Activated CD4-positive, alpha-beta T cell treated with anti-CD3 and anti-CD28 coated beads, Interleukin-2, amount 50 U/mL, for 4 hours (primary cell): Measurements from ENCODE around the gene ZNF354C.

Experiments used
- DNase-seq, 2 experiments: peaks; one replicate each; pipeline ENCODE4 v3.0.0-alpha.2; 2020

Gene ZNF354C

DNA sequence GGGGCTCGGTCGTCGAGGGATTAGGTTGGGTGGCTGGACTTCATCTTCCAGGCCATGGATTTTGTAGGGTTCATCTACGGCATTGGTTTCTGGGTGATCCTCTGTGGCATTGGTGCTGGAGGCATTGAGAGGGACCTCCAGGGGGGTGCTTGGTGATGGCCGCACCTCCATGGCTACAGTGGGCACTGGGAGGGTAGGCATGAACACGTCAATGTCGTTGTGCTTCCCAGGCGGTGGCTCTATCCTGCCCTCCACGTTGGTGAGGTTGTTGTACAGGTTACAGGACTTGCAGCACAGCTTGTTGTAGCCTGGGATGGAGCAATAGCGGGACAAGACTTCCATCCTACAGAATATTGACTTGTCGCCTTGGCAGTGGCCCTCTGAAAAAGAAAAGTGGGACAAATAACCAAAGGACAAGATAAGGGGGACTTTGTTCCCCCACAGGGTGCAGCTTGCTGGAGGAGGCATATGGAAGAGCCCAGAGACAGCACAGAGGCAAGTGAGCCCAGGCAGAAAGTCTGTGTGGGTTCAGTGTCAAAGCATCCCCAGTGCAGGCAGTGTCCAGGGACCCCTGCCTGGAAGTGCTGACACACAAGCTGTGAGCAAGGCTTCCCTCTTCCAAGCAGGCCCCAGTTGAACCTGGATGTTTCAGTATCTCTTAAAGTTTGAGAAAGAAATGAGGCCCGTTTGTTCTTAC is 53.9 kb downstream of the ZNF354C start:
- no peak for DNase-seq

DNA sequence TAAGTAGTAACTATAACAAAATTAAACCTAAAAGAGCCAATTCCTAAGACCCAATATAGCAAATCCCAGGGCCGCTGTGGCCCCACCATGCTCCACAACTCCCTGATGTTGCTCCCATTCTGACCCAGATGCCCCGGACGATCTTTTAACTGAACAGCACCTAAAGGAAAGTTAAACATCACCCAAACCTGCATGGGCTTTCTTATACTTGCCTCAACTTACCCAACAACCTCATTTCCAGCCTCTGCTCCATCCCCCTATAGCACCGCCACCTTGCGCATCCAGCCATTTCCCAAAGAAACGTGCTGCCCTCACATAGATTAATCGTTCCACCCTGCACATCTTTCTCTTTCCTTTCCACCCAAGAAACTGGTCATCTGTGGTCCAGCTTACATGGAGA is 54.6 kb downstream of the ZNF354C start:
- no peak for DNase-seq

DNA sequence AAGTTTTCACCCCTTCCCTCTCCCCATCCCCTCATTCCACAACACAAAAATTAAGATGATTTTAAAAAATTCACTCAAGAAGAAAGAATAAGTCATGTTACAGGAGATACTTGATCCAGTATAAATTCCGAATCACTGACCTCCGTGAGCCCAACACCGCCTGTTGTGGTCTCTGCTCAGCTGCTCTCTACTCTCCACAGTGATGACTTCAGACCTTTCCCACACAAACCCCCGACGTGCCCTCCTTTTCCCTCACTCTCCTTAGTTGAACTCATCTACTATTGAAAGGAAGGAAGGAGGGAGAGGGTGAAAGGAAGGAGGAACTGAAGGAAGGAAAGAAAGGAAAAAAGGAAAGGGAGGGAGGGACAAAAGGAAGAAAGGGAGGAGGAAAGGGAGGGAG is 55.1 kb downstream of the ZNF354C start:
- DNase-seq, result no peak

DNA sequence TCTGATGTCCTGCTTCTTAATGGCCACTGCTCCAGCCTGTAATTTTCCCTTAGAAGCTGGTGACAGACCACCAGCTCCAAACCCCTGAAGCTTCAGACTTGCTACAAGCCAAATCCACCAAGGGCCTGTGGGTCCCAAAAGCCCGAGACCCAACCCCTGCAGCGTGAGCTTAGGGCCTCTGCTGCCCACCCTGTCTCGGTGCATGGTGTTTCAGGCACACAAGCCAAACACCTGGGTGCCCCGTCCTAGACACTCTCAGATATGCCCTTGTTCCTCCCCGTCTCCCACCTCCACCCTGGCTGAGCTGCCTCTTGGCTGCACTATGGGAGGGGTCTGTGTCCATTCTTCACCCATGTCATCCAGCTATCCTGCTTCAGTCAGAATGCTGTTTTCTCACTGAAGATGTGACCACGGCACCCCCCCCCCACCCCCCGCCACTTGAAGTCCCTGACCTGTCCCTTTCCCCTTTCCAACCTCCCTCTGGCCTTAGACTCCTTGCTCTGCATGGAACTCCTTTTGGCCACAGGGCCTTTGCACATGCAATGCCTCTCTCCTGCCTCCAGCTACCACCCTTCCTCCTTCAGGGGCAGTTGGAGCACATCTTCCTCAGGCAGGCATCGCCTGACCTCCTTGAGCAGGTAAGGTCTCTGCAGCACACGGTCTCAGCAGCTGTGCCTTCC is 55.8 kb downstream of the ZNF354C start:
- DNase-seq, result no peak

DNA sequence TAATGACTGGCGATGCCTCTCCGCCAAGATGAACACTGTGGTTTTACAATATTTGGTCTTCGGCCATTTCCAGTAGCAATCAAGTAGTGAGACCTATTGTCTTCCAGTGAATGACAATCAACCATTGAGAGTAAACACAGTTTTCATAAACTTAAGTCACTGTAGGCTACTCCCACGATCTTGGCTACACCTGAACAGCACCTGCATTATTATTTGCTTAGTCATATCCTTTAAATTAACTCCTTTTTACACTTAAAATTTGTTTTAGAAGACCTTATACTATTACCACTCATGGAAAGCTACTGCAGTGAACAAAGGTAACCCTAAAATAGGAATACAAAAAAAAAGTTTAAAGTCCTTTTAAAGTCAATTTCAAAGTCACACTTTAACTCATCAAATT is 58.2 kb downstream of the ZNF354C start:
- DNase-seq, result no peak

DNA sequence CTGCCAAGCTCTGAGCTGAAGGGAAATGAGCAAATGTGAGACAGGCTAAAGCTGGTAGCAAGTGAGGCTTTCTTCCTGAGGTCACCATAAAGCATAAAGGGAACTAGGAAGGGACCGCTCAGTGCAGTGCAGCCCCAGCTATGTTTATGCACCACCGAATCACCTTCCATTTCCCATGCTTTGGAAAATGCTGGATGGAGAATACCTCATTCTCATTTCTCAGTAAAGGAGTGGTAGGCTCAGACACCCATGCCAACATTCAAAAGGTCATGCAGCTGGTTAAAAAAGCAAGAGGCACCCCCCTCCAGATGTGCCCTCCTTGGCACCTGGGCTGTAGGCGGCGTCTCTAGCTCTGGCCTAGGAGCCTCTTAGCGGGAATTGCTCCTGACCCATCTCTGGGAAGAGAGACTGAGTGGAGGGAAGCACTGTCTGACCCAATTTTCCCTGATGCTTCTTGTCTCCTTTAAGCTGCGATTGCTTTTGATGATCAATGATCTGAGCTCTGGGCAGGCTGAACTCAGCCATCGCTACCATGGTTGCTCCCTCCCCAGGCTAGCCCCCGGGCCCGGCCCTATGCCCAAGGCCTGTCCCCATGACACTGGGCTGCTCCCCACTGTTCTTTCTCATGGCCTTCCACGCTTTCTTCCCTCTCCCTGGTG is 58.7 kb downstream of the ZNF354C start:
- DNase-seq, result no peak

DNA sequence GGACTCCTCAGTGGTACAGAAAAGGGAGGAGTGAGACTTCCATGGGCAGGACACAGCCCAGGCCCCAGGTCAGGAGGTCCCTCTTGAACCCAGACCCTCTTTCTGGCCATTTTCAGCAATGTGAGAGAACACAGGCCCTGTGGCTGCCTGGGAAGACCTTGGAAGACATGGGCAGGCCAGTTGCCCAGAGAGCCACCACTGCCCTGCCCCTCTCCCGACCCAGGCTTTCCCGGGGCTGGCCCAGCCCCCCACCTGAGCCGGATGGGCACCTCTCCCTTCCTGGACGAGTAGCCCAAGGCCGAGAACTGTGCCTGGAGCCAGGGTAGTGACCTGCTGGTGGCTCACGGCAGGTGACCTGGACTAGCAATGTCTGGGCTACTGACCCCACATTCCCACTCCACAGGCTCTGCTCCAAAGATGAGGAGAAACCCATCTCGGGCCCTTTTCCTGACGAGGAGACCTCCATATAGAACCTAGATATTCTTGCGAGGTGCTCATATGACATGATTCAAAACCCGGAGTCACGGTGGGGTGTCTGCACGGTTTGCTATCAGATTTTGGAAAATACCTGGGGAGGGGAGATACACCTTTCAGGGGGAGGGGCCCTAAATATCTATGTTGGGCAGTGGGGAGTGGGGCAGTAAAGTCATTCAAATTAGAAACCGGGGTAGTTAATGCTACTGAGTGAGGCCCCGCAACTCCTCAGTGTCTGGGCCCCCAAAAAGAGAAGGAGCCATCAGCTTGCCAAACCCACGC is 59.4 kb downstream of the ZNF354C start:
- no peak for DNase-seq

DNA sequence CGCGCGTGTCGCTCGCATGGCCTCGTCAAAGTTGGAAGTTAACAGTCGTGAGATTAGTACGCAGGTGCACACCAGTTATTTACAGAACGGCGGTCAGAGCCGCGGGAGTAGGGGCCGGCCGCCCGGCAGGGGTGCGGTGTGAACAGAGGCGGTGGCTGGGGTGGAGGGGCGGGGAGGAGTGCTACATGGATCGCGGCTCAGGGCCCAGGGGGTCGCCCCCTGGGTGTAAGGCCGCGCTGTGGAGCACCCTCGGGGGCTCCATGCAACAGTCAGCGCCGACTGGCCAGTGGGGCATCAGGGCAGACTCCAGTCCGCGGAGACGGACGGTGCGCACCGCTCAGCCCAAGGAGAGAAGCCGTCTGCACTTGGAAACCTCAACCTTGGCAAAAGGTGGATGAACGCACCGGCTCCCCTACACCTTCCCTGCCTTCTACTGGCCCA is 60.3 kb downstream of the ZNF354C start:
- no peak for DNase-seq

DNA sequence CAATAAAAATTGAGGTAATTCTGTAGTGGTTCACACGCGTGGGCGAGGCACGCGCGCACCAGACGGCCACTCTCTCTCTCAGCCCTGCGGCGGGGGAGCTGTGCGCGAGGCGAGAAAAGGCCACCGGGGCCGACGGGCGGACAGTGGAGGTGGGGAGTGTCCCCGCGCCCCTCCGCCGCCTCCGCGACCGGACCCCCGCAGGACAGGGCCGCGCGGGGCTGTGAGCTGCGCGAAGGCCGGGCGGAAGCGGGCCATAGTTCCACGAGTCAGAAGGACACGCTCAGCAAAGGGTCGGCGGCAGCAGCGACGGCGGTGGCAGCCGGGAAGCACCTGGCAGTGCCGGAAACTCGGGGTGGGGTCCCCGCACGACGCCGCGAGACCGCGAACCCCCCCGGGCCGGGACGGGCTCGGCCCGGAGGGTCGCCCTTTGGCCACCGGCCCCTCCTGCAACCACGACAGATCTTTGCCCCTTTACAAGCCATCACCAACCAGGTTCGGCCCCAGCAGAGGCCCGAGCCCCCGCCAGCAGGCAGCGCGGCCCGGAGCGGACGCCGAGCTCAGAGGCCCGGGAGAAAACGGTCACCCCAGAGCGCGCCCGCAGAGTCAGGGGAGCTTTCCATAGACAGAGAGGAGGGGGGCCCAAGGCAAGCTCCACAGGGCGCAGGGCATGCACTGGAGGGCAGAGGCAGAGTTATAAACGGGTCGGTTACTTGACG is 60.9 kb downstream of the ZNF354C start:
- no peak for DNase-seq

DNA sequence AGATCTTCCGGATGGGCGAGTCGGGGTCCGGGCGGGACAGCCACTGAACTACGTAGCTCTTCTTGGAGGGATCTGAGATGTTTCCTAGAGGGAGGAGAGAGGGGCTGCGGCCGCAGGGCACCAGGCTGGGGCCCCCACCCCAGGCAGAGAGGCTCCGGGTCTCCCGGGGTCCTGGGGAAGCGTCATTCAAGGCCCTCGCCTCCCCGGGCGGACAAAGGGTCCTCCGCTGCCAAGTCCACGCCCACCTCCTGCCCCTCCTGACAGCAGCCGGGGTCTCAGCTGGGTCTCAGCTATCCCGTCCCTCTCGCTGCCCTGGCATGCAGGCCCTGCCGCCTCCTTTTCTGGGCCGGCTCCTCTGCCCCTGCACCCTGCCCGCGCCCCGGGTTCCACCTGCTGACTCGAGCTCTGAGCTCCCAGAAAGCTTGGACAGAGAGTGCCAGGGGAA is 61.5 kb downstream of the ZNF354C start:
- no peak for DNase-seq

DNA sequence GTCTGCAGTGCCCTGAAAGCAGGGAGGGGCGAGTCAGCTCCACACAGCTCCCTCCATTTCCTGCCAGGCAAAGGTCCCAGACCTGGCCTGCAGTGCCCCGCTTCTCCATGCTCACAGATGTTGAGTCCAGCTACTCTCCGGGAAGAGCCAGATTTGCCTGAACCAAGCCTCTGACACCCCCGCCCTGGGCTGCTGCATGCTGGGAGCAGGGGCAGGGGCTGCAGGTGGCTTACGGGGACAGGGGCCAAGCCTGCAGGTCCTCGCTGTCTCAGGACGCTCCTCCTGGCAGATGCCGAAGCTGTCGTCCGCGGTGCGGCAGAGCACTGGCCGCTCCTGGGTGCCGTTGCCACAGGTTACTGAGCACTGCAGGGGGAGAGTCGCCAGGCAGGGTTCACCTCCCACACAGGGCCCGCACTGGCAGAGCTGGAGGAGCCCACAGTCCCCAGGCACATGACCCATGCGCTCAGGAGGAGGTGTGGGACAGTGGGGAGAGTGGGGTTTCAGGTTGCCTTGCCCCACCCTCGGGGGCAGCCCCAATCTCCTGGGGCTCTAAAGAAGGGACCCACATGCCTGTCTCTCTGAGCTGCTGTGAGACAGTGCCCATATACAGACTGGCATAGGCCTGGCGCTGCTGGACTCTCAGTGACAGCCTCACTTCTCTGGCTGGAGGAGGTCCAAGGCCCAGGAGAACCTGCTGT is 62.4 kb downstream of the ZNF354C start:
- DNase-seq, result no peak

DNA sequence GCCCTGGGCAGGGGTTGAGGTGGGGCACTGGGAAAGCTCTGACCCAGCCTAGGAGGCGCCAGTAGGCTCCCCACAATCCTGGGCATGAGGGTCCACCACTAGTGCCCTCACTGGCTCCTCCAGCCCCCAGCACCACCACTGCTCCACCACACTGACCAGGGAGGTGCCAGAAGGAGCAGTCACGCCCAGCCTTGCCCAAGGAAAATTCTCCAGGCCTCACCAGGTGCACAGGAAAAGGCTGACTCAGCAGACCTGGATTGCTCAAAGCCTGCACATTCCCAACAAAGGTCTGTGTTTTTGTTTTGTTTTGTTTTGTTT is 62.9 kb downstream of the ZNF354C start:
- DNase-seq, result no peak

DNA sequence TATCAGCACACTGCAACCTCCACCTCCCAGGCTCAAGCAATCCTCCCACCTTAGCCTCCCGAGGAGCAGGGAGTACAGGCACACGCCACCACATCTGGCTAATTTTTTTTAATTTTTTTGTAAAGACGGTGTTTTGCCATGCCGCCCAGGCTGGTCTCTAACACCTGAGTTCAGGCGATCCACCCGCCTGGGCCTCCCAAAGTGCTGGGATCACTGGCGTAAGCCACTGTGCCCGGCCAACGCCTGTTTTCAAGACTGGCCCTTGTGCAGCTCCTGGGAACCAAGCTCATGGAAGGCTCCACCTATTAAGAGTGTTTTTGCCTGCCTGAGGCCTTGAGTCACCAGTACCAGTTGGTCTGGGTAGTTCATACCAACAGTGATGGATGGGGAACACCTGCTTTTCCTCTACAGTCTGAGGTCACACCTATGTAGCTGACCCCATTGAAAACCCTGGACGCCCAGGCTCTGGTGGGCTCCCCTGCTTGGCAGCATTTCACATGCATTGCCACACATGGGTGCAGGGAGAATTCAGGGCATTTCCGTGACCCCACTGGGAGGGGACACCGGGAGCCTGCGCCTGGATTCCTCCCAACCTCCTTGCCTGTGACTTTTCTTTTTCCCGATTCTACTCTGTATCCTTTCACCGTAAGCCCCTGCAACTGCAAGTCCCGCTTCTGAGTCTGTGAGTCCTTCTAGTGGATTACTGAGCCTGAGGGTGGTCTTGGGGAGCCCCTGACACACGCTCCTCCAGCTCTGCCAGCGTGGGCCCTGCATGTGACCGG is 63.5 kb downstream of the ZNF354C start:
- DNase-seq, result no peak

DNA sequence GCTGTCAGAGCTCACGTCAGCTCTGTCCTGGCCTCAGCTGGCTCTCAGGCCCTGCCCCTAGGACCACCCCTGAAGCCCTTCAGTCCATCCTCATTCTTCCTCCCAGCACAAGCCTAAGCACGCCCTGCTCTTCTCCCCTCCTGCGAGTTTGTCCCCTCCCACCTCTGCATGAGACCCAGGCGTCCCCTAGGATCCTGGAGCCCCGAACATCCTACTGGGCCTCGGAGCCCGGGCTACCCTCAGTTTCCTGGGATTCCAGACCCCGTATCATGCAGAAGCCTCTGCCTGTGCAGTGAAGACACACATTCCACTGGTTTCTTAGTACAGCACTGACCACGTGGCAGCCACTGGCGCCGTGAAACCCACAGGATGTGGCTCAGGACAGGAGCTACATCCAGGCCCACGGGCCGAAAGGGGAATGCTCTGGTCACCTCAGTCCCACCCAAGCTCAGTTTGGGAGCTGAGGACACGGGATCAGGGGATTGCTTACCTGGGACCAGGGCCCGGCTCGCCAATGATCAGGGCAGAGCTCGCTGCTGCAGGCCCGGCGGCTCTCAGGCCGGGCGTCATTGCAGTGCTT is 64.2 kb downstream of the ZNF354C start:
- no peak for DNase-seq

DNA sequence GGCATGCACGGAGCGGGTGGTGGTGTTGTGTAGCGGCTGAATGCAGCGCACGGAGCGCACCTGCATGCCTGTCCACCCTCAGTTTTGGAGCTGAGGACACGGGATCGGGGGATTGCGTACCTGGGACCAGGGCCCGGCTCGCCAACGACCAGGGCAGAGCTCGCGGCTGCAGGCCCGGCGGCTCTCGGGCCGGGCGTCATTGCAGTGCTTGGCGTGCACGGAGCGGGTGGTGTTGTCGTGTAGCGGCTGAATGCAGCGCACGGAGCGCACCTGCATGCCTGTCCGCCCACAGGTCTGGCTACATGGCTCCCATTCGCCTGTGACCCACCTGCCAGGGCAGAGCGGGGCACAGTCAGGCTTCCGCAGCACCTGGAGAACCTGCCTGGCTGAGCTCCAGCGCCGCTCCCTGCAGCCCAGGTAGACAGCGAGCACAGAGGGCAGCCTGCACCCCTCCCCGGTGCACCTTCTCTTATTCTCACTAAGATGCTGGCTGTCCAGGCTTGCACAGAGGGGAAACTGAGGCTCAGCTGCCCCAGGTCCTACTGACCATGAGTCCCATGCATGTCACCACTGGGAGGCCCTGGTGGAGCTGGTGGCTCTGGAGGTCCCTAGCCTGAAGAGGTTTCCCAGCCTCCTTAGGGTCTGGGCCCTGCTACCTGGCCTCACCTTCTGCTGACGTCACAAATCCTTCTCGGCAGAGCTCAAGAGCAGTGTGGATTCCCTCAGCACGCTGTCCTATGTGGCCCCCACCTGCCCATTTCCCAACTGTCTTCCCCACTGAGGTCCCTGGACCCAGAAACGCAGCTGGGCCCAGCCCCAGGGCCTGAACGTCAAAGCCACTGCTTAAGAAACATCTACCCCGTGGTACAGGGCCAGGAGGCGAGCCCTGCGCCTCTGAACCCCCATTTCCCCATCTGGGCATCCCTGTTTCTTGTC is 64.9 kb downstream of the ZNF354C start:
- DNase-seq, result no peak

DNA sequence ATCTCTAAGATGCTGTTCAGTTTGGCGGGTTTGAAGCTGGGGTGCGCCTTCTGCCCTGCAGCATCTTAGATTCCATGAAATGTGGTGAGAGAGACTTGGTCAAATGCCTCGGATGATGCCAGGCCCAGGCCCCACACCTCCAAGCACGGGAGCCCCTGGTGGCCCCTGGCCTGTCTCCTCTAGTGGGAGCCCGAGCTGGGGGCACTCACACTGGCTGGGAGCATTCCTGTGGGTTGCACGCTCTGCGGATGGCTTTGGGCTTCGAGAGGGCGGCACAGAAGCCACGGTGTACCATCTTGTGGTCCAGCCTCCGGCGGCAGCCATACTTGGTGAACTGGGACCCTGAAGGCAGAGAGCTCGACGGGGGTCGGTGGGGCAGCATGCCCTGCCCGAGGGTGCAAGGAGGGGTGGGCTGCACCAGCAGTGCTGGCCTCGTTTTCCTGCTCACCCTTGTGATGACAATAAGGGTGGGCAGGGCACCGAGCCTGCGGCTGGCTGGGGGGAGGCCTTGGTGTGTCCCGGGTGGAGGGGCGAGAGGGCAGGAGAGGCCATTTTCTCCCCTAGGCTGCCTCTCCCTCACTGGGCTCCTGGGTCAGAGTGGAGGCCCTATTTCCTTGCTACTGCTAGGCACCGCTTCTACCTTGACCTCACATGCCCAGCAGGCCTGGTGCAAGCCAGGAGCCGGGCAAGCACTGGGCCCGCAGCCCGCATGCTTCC is 65.8 kb downstream of the ZNF354C start:
- DNase-seq, result no peak

DNA sequence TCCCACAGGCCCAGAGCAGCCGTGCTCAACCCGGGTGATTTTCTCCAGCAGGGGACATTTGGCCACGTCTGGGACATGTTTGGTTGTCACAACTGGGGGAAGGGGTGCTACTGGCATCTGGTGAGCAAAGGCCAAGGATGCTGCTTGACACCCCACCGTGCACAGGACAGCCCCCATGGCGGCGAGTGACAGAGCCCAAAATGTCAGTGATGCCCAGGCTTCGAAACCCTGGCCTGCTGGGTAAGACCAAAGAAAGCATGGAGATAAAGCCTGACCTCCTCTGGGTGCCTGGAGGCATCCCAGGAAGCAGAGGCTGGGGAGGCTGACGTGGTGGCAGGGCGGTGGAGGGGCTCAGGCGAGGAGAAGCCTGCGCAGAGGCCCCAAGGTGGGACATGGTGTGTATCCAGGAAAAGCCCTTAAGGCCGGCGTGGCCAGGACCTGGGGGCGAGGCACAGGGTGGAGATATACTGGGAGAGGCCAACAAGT is 66.4 kb downstream of the ZNF354C start:
- no peak for DNase-seq

DNA sequence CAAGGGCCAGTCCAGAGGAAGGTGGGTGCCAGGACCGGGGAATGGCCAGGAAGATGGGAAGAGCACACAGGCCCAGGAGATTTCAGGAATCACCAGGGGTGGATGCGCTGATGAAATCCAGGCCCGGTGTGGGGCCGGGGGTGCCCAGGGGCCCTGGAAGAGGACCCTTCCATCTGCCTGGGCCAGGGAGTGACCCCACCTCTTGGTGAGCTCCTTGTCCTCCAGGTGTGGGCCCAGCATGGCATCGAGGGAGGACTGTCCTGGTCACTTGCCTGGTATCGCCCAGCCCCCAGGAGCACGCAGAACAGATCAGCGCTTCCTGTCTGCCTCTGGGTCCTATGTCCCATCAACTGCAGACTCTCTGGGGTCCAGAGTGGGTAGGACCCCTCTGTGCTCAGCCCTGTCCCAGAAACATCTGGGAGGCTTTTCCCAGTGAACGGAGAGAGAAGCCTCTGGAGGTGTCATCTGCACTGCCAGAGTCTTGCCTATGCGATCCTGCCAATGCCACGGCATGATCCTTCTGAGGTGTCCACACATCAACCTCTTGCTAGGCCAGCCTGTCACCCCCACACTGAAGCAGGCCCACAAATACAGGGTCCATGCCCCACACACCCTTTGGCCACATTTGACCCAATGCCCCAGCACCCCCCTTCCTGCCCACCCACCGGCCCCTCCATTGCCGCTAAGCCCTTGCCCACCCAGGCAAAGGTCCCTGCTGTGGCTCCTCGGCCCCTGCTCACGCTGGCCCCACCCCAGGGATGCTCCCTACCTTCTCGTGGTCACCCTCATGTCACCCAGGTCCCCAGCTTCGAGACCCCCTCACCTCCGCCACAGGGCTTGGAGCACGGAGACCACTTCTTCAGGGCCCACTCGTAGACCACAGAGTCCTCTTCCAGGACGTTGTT is 67.2 kb downstream of the ZNF354C start:
- DNase-seq, result no peak
